HG02642 (cell line): Measurements from ENCODE around the gene SHC1.

Experiments
- ATAC-seq: cut with Tn5 transposase; IDR thresholded peaks from one replicate; pipeline ENCODE4 v1.9.1; 2021; ENCODE audit warnings: mild to moderate bottlenecking; ENCODE audit not compliant: unreplicated experiment, poor library complexity

The SHC1 gene

DNA sequence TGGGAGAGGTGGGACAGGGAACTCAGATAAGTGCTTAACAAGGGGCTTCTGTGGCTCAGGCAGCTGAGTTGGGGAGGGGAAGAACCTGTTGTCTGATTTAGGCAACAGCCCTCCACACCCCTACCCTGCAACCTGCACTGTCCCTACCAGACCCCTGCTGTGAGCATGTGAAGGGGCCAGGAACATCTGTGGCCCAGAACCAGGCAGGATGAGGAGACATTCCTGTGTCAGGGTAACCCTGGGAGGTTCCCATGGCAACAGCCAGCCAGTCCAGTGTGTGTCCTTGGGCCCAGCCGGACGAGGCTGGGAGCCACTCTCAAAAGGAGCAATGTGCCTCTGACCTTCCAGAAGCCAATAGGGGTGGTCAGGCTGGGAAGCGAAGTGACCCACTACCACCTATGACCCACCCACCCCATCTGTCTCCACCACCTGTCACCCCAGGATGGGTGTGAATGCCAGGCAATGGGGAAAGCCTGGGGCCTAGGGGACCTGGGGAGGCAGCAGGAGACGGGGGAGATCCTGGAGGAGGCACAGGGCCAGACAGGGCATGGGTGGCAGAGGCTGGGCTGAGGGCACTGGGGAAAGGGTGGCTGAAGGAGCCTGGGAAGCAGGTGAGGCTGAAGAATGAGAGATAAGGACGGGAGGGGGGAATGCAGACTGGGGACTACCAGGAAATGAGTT is 29.1 kb downstream of the SHC1 start:
- no peak for ATAC-seq

DNA sequence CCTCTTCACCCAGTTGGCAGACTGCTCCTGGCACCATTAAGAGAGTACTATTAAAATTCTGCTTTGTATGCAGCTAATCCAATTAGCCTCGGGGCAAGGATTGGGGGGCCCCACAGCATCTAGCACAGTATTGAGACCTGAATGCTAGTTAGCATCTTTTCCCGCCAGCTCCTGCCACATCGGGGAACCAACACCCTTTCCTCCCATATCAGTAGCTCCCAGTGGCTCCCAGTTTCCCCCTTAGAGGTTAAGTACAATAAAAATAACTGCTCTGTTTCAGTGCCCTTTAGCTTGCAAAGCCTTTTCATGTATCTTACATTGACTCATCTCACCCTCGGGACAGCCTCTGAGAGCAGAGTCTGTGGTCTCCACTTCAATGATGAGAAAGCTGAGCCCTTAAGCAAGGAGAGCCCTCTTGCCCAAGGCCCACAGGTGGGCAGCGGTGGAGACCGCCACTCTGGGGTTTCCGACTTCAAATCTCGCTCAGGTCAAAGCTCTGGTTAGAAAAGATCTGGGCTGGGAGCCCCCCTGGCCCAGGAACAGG is 29.8 kb downstream of the SHC1 start:
- no peak for ATAC-seq

DNA sequence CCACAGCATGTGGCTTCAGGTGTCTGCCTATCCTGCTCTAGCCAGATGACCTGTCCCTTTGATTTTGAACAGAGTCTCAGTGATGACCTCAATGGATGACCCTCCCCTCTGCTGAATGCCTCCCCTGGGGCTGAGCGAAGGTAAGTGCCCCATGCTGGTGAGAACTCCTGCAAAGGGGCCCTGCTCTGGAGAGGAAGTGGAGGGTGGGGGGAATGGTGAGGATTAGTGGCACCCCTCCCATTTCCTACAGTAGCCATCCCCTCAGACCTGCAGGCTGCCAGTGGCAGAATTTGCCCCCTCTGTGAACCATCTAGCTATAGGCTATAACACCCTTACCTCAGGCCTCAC is 30.4 kb downstream of the SHC1 start:
- no peak for ATAC-seq

DNA sequence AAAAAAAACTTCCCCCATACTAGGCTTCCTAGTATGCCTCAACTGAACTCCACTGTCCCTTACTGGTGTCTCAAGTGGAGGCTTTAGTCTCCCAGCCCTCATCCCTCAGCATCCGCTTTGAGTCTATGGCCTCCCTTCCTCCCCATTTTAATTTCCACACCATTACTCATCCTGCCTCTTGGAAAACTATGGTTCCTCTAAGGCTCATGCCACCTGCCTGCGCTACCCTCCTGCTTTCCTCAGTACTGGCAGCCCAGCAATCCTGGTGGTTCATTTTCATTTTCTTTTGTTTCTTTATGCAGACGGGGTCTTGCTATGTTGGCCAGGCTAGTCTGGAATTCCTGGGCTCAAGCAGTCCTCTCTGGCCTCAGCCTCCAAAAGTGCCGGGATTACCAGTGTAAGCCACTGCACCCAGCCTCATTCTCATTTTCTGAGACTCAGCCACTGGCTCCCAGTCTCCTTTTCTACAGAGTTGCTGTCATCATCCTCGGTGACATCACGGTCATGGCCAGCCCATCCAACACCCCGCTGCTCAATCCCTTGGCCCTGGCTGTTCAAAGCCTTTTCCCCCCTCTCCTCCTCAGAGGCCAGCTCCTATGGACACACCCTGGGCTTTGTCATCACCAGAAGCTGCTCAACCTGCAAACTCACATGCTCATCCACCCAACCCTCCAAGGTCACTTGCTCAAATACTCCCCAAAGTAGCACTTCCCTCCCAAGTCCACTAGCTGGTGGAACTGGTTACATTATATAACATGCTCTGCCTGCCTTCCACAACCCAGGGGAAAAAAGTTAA is 31.7 kb downstream of the SHC1 start:
- ATAC-seq, result no peak

DNA sequence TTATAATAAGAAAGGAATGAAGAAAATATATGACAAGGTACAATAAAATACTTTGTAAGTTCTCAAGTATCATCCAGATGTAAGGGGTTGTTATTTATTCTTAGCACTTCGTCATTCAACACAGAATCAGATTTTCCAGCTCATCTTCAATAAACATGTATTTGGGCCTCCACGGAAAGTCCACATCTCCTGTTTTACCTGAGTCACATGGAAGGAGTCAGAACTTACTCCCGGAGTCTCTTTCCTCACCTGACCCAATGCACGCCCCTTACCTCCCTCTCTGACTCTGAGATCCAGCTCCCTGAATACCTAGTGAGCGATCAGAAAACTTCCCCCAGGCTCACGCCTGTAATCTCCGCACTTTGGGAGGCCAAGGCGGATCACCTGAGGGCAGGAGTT is 32.6 kb downstream of the SHC1 start:
- no peak for ATAC-seq

DNA sequence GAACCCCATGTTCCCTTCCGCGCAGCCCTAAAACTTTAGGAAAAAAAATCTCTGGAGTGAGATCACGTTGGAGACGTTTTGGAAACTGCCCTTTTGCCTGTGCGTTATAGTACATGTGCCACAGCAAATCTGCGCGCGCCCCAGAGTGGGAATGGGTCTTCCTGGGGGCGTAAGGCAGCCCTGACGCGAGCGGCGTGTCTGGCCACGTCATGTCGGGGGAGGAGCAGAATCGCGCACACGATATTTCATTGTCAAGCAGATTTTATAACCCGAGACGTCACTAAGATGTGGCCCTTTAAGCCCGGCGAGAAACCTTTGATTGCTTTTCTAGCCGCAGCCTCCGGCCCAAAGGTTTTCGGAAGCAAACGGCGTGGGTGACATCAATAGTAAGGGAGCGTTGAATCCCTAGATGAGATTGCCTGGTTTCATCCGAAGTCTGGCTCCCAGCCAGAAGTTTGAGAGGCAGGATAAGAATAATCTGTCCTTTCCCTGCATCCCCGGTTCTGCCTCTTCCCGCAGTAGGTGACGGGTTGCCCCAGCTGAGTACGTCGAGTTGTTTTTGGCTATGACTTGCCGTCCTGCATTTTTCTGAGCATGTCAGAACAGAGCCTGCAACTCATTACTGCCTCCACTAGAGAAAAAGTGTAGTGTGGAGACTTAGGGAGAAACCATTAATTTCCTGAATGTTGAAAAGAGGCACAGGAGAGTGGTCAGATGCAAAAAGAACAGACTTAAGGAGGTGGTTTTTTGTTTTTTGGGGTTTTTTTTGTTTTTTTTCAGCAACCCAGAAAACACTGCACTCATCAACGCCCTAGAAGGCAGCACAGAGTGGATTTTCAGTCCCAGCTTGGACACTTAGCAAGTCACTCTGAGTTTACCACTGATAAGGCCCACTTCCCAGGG is 33.2 kb downstream of the SHC1 start:
- ATAC-seq, result peak; percentile 63

DNA sequence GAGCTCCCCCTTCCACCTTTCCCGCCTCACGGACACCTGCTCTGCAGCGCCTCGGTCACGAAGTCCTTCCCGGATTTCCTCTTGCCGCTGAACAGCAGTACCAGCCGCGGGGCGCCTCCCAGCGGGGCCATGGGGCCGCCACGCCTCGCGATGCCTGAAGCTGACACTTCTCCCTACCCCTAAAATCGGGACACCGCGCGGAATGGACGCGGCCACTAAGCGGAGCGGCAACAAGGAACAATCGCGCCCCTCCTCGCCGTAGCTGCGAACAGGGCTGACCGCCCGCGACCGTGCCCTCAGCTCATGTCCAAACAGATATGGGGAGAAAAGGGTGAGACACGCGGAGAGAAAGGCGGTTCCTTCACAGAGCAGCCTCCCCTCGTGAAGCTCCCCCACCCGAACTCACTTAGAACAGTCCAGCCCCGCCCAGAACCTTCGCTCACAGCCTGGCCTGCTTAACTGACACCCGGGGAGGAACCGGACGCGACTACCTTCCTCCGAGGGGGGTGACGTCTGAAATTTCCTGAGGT is 33.9 kb downstream of the SHC1 start, which contains the start of gene PMVK:
Gene PMVK (minus strand): TSS at position 165 of the 530 bp plus-strand sequence. CDS start 34 bp downstream, at position 131.
- ATAC-seq, result peak; percentile 82

DNA sequence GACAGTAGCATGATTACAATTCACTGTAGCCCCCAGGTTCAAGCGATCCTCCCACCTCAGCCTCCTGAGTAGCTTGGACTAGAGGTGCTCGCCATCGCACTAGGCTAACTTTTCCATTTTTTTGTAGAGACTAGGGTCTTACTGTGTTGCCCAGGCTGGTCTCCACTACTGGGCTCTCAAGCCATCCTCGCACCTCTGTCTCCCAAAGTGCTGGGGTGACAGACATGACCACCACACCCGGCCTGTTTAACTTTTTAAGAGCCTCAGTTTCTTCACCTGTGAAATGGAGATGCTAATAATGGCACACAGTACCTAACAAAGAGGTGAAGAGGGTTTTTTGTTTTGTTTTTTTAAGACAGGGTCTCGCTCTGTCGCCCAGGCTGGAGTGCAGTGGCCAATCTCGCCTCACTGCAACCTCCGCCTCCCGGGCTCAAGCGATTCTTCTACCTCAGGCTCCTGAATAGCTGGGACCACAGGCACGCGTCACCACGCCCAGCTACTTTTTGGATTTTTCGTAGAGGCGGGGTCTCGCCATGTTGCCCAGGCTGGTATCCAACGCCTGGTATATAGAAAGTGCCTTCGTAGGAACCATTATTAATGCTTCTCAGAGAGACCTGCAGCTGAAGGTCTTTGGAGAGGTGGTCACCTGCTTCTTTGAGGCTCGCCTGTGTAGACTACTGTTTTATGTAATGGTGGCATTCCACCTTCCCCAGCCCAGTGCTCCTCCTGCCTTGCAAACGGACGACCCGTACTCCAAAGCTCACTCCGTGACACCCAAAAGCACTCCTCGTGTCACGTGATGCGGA is 34.6 kb downstream of the SHC1 start:
- ATAC-seq, result no peak

DNA sequence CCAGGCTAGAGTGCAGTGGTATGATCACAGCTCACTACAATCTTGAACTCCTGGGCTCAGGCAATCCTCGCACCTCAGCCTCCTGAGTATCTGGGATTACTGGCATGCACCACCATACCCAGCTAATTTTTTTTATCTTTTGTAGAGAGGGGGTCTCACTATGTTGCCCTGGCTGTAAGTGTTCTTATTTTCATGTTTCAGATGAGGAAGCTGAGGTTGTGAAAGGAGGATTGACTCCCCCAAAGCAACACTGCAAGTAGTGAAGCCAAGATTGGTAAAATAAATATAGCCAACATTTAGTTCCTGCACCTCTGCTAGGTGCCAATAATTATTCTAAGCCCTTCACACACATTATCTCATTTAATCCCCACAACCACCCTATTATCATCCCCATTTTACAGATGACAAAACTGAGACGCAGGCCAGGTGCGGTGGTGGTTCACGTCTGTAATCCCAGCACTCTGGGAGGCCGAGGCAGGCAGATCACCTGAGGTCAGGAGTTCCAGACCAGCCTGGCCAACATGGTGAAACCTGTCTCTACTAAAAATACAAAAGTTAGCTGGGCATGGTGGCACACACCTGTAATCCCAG is 36.1 kb downstream of the SHC1 start:
- ATAC-seq, result no peak

DNA sequence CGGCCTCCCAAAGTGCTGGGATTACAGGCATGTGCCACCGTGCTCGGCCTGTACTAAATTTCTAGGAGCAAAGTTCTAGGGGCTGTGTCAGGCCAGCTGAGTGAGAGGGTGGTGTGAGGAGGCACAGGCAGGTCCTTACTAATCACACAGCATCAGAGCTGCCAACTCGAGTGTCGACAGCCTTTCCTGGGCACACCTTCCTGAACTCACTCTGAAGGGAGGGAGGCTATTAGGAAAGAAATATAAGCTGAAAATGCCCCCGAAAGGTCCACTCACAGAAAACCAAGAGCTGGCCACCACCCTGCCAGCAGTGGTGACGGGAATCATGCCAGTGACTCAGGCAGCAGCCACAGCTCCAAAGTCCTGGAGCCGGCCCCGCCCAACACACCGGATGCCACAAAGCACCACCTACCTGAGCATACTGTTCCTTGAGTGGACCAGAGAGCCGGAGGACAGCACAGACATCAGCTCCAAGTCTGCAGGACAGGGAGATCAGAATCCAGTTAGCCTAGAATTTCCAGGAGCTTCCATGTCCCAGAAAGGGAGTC is 38.5 kb downstream of the SHC1 start:
- ATAC-seq, result no peak

DNA sequence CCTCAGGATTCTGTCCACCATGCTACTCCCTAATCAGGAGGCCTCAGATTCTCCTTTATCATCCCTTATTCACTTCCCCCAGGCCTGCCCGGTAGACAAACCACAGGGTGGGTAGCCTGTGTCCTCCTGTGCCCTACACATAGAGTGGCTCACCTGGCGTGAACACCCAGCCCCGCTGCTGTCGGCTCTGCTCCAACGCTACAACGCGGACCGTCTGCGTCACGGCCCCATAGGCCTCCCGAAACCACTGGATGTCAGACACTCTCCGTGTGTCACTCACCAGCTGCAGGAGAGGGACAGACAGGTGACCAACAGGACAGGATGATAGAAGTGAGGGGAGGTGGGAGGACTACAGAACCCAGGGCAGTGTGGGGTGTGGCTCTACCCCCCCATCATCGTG is 44.3 kb downstream of the SHC1 start:
- no peak for ATAC-seq

DNA sequence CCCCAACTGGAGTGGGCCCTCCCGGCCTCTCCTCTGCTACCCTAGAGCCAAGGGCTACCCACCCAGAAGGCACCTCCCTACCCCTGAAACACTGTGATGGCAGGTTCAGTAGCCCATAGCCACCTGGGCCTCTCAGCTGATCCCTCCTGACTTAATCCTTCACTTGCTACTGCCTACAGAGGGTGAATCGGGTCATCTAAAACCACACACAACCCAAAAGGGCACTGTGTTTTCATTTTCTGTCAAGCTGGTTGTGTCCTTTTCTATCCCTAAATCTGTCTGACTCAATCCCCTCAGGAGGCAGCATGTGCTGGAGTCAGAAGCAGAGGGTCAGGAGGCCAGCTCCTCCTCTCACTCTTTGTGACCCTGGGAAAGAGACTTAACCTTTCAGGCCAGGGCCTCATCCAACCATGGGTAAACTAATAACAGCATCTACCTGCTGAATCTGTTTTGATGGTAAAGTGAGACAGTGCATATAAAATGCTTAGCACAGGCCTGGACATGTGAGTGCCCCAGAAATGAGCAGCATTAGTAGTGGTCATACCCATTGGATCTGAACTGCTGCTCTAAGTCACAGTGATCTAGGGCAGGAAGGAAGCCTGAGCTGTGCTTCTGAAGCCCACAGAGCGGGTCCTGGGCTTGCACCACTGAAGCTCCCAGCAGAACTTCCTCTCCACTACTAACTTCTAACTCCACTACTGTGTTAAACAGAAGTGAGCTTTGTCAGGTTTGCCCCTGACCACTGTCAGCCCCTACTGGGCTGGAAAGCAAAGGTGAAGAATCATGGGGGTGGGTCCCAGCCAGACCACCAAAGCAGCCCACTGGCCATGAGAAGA is 45.0 kb downstream of the SHC1 start:
- no peak for ATAC-seq

DNA sequence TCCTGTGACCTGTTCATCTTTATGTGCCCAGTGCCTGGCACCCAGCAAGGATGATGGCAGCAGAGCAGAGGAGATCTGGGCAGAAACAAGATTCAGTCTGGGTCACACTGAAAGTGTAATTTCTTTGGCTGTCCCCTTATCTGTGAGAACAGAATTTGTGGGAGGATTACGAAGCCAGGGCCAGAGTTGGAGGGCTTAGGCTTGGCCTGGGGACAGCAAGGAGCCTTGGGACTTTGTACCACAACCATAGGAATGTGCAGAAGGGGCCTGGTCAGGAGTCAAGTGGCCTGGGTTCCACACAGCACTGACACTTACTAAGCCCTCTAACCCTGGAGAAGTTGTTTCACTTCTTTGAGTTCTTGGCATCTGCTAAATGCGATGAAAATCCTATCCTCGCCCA is 46.9 kb downstream of the SHC1 start:
- no peak for ATAC-seq

DNA sequence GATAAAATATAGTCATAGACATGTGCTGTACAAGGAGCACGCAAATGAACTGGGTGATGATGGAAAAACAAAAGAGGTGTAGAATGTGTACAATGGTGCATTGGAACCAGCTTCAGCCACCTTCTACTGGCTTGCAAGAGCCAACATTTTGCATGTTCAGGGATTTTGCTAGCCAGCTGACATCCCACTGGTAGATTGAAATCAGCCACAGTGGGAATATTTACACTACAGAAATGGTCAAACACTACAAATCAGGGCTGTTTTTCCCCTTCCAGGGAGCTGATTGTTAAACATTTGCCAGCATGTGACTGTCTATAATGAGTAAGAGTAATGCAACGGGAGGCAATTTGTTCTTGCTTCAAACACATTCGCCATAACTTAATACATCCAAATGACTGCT is 57.3 kb downstream of the SHC1 start:
- no peak for ATAC-seq

DNA sequence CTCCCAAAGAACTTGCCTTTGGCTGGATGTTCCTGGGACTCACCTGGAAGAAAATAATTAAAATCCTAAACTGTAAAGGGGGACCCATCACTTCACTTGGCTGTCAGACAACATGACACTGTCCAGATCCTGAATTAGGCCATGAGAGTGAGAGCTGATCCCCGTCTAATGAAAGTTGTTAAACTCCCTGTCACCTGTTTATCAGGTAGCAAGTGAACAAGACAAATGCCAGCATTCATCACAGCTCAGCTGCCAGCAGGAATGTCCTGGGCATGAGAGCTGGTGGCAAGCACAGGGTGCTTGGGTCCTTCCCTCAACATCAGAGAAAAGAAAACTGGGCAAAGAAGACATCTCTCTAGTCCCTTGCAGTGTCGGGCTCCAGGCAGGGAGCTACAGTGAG is 57.8 kb downstream of the SHC1 start:
- no peak for ATAC-seq
